Smooth muscle cell of the umbilical artery (primary cell): ENCODE results near the gene OR52B6. TPM values are rescaled to one million over a fixed set of nuclear protein-coding genes. Genes with fewer than 3 reads are reported as not detected.

Experiments
- total RNA-seq: library from RNA; depleted of rRNA; stranded (reverse); fragments of >200 nt; gene quantifications from 2 replicates; pipeline ENCODE4 v1.2.3, GENCODE V29; 2014

Gene OR52B6
- not detected in 2 replicates for total RNA-seq

GRCh38 chr11:5580577-5580976, at the start of gene OR52B6:
OR52B6 (plus strand) TSS chr11:5580877; CDS start chr11:5580877, 0 bp downstream.

GRCh38 chr11:5548440-5548839, 32.2 kb upstream of the OR52B6 start, which contains the start of gene OR52H1:
OR52H1 (minus strand) TSS chr11:5548540; CDS start chr11:5545505, 3,035 bp downstream.

GRCh38 chr11:5596607-5597201, 16.0 kb downstream of the OR52B6 start, which contains the start of gene TRIM6:
TRIM6 (plus strand) TSS chr11:5596637; CDS start chr11:5596898, 261 bp downstream.

GRCh38 chr11:5624489-5625279, 44.0 kb downstream of the OR52B6 start, which contains the start of gene TRIM34:
TRIM34 (plus strand) TSS chr11:5625001; CDS start chr11:5632332, 7,331 bp downstream.

Other genes with a start within 250 kb of the OR52B6 start
- gene OR51B5, start 237.4 kb upstream of the OR52B6 start, total RNA-seq, result 0.09 and 0.30 TPM in 2 replicates
- gene OR51B6, start 229.4 kb upstream of the OR52B6 start, total RNA-seq, result not detected in 2 replicates
- gene OR51M1, start 197.1 kb upstream of the OR52B6 start, total RNA-seq, result not detected in 2 replicates
- gene OR51Q1, start 158.8 kb upstream of the OR52B6 start, total RNA-seq, result not detected in 2 replicates
- not detected in 2 replicates for gene OR51I1, start 139.4 kb upstream of the OR52B6 start, total RNA-seq
- gene OR51I2, start 131.6 kb upstream of the OR52B6 start, total RNA-seq, result not detected in 2 replicates
- not detected in 2 replicates for gene OR52D1, start 92.2 kb upstream of the OR52B6 start, total RNA-seq
- gene UBQLN3, start 70.9 kb upstream of the OR52B6 start, total RNA-seq, result 0.14 TPM in 1 of 2 replicates, not detected in the other
- 0.05 and 0.30 TPM in 2 replicates for gene UBQLNL, start 64.2 kb upstream of the OR52B6 start, total RNA-seq
- 0.30 and 0.42 TPM in 2 replicates for gene OR52H1, start 32.3 kb upstream of the OR52B6 start, total RNA-seq
- gene TRIM6, start 15.8 kb downstream of the OR52B6 start, total RNA-seq, result 4.8 and 8.7 TPM in 2 replicates
- 10.7 and 16.7 TPM in 2 replicates for gene TRIM34, start 44.1 kb downstream of the OR52B6 start, total RNA-seq
- 39.2 and 54.7 TPM in 2 replicates for gene TRIM5, start 104.2 kb downstream of the OR52B6 start, total RNA-seq
- gene TRIM22, start 108.9 kb downstream of the OR52B6 start, total RNA-seq, result 134 and 153 TPM in 2 replicates
- gene OR56B1, start 155.6 kb downstream of the OR52B6 start, total RNA-seq, result not detected in 2 replicates
- gene OR52N4, start 173.4 kb downstream of the OR52B6 start, total RNA-seq, result not detected in 2 replicates
- gene OR52N5, start 202.5 kb downstream of the OR52B6 start, total RNA-seq, result not detected in 2 replicates
- gene OR52N1, start 210.4 kb downstream of the OR52B6 start, total RNA-seq, result 0.09 TPM in 1 of 2 replicates, not detected in the other
- not detected in 2 replicates for gene OR52N2, start 228.0 kb downstream of the OR52B6 start, total RNA-seq